Sigmoid colon (tissue), 4 donors: ENCODE data around the gene CCDC7.

ENCODE experiments used
- POLR2AphosphoS5 ChIP-seq, 4 donors: sonication (generic); formaldehyde crosslinking; IDR thresholded peaks; one replicate each; pipeline ENCODE4 v1.6.1; 2017; ENCODE audit warnings: antibody characterized with exemption in 4 of 4
- TF ChIP-seq, protein P1 (sequence below), 4 experiments: fragments of 450-650 bp in 3 of 4; fragments of 200-600 bp in 1 of 4; IDR thresholded peaks; one replicate each; pipeline ENCODE4 v1.5.1; 2016 to 2019; ENCODE audit warnings: antibody characterized with exemption in 4 of 4, mild to moderate bottlenecking in 3 of 4, moderate library complexity in 2 of 4

DNA sequence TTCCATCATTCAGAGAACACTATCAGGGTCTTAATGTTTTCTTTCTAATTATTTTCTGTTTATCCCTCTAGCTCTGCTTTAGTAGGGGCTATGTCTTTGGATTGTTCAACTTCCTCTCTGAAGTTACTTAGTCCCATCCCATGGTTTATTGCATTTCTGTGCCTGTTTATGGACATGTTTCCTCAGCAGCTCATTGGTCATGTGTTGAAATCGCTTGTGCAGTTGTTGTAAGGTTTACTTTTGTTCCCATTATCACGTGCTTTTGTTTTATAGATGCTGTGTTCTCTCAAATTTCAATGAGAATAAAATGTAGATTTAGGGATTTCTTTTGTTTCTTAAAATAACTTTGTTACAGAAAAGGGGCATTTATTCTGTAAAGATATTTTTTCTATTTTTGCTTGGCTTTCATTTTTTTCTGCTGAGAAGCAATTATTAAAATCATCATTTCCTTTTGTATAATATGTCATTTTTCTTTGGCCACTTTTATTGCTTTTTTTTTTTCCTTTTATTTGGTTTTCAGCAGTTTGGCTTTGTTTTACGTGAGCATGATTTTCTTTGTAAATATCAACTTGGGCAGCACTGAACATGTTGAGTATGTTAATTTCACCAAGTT lies 110.9 kb downstream of the CCDC7 start:
- TF ChIP-seq, protein P1, sequence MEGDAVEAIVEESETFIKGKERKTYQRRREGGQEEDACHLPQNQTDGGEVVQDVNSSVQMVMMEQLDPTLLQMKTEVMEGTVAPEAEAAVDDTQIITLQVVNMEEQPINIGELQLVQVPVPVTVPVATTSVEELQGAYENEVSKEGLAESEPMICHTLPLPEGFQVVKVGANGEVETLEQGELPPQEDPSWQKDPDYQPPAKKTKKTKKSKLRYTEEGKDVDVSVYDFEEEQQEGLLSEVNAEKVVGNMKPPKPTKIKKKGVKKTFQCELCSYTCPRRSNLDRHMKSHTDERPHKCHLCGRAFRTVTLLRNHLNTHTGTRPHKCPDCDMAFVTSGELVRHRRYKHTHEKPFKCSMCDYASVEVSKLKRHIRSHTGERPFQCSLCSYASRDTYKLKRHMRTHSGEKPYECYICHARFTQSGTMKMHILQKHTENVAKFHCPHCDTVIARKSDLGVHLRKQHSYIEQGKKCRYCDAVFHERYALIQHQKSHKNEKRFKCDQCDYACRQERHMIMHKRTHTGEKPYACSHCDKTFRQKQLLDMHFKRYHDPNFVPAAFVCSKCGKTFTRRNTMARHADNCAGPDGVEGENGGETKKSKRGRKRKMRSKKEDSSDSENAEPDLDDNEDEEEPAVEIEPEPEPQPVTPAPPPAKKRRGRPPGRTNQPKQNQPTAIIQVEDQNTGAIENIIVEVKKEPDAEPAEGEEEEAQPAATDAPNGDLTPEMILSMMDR (IDR thresholded peaks at IDR 0.05), result no peak
- no peak for TF ChIP-seq POLR2AphosphoS5 (IDR thresholded peaks at IDR 0.05)
